ENCODE results near the gene CD22.

- no peak for TF ChIP-seq CTCF (IDR thresholded peaks at IDR 0.05)
- TF ChIP-seq POLR2A (IDR thresholded peaks at IDR 0.05): no peak
Measured at GRCh38 chr19:35373492-35373891, 44.5 kb downstream of the CD22 start.
